HG02642 (cell line): Measurements from ENCODE around the gene DLK1.

ENCODE experiments used
- ATAC-seq: cut with Tn5 transposase; IDR thresholded peaks from one replicate; pipeline ENCODE4 v1.9.1; 2021; ENCODE audit warnings: mild to moderate bottlenecking; ENCODE audit not compliant: unreplicated experiment, poor library complexity

Gene DLK1

GRCh38 chr14:100711493-100711892 is 15.2 kb upstream of the DLK1 start:
- ATAC-seq, result no peak

- no peak for ATAC-seq
These were observed 14.2 kb upstream of the DLK1 start for GRCh38 chr14:100712490-100712889.

- no peak for ATAC-seq
These were observed 13.0 kb upstream of the DLK1 start for GRCh38 chr14:100713705-100714104.

GRCh38 chr14:100714258-100714892 is 12.3 kb upstream of the DLK1 start:
- no peak for ATAC-seq

GRCh38 chr14:100715332-100715731 is 11.4 kb upstream of the DLK1 start:
- no peak for ATAC-seq

- ATAC-seq, result no peak
These were observed 10.9 kb upstream of the DLK1 start for GRCh38 chr14:100715803-100716202.

GRCh38 chr14:100717386-100717785 is 9.3 kb upstream of the DLK1 start:
- no peak for ATAC-seq

GRCh38 chr14:100719976-100720520 is 6.6 kb upstream of the DLK1 start:
- no peak for ATAC-seq

- no peak for ATAC-seq
These were observed 5.1 kb upstream of the DLK1 start for GRCh38 chr14:100721568-100721967.

GRCh38 chr14:100722367-100722766 is 4.3 kb upstream of the DLK1 start:
- no peak for ATAC-seq

- no peak for ATAC-seq
These were observed 3.4 kb upstream of the DLK1 start for GRCh38 chr14:100723135-100723829.

- ATAC-seq, result no peak
These were observed 2.8 kb upstream of the DLK1 start for GRCh38 chr14:100723830-100724437.

GRCh38 chr14:100724536-100724935 is 2.2 kb upstream of the DLK1 start:
- no peak for ATAC-seq

- ATAC-seq, result no peak
These were observed 905 bp upstream of the DLK1 start for GRCh38 chr14:100725587-100726387.

GRCh38 chr14:100727086-100727872 is 587 bp downstream of the DLK1 start:
- ATAC-seq, result no peak

- ATAC-seq, result no peak
These were observed 1.2 kb downstream of the DLK1 start for GRCh38 chr14:100727873-100728240.

- ATAC-seq, result no peak
These were observed 2.3 kb downstream of the DLK1 start for GRCh38 chr14:100728962-100729361.

GRCh38 chr14:100729982-100730381 is 3.3 kb downstream of the DLK1 start:
- no peak for ATAC-seq

GRCh38 chr14:100730581-100730980 is 3.9 kb downstream of the DLK1 start:
- ATAC-seq, result no peak
